Measurements from ENCODE around the gene SLC4A5. TPM values are rescaled to one million over a fixed set of nuclear protein-coding genes. Genes with fewer than 3 reads are reported as not detected.

Gene SLC4A5
- total RNA-seq, 1 experiment from 2014 or later: 0.08 TPM

GRCh38 chr2:74291218-74291544, 52.0 kb downstream of the SLC4A5 start:
- DNase-seq: no peak
- H3K4me3 ChIP-seq: no peak overlapping the region
- no peak overlapping the region for H3K27ac ChIP-seq
- H3K4me1 ChIP-seq: no peaks in the 10 kb centered on the region
- no peaks in the 10 kb centered on the region; the same call in 1 of the 2 replicates for H3K27me3 ChIP-seq
- H3K36me3 ChIP-seq: no peaks in the 10 kb centered on the region
- H3K9me3 ChIP-seq (replicated peaks): no peaks in the 10 kb centered on the region

- H3K27me3 ChIP-seq: no peaks in the 10 kb centered on the region; the same call in 1 of the 2 replicates
Observed at GRCh38 chr2:74290466-74291217, 52.6 kb downstream of the SLC4A5 start.

GRCh38 chr2:74290066-74290465, 53.1 kb downstream of the SLC4A5 start:
- no peaks in the 10 kb centered on the region for H3K36me3 ChIP-seq
- no peaks in the 10 kb centered on the region for H3K4me1 ChIP-seq
- peak in 1 of 2 experiments; percentile 11 for DNase-seq
- H3K27me3 ChIP-seq: no peaks in the 10 kb centered on the region; the same call in 1 of the 2 replicates
- H3K9me3 ChIP-seq (replicated peaks): no peaks in the 10 kb centered on the region
- H3K27ac ChIP-seq: no peak overlapping the region
- H3K4me3 ChIP-seq: no peak overlapping the region

More at GRCh38 chr2:74290466-74291217, 52.6 kb downstream of the SLC4A5 start:
- no peaks in the 10 kb centered on the region for H3K36me3 ChIP-seq
- no peaks in the 10 kb centered on the region for H3K9me3 ChIP-seq (replicated peaks)
- no peaks in the 10 kb centered on the region for H3K4me1 ChIP-seq
- H3K4me3 ChIP-seq: no peak overlapping the region
- no peak overlapping the region for H3K27ac ChIP-seq
- DNase-seq: no peak

- DNase-seq: no peak
- no peaks in the 10 kb centered on the region for H3K27me3 ChIP-seq
Observed at GRCh38 chr2:74286725-74287124, 56.5 kb downstream of the SLC4A5 start.

GRCh38 chr2:74281141-74281975, 61.9 kb downstream of the SLC4A5 start:
- Histone ChIP-seq H3K4me3 (no peak overlapping the region), H3K9me3 (replicated peaks) (no peaks in the 10 kb centered on the region), H3K27me3 (peaks cover 13% of the 10 kb centered on the region; the same call in 1 of the 2 replicates), H3K36me3 (no peaks in the 10 kb centered on the region), H3K27ac (no peak overlapping the region), H3K4me1 (no peaks in the 10 kb centered on the region)
- no peak for DNase-seq

More at GRCh38 chr2:74286725-74287124, 56.5 kb downstream of the SLC4A5 start:
- H3K4me3 ChIP-seq: no peak overlapping the region
- no peaks in the 10 kb centered on the region for H3K4me1 ChIP-seq
- no peaks in the 10 kb centered on the region for H3K9me3 ChIP-seq (replicated peaks)
- no peak overlapping the region for H3K27ac ChIP-seq
- H3K36me3 ChIP-seq: no peaks in the 10 kb centered on the region

GRCh38 chr2:74278694-74279093, 64.5 kb downstream of the SLC4A5 start:
- no peaks in the 10 kb centered on the region for H3K9me3 ChIP-seq (replicated peaks)
- peaks cover 19% of the 10 kb centered on the region; the same call in 1 of the 2 replicates for H3K27me3 ChIP-seq
- DNase-seq: no peak
- H3K4me3 ChIP-seq: no peak overlapping the region
- H3K4me1 ChIP-seq: no peaks in the 10 kb centered on the region
- no peaks in the 10 kb centered on the region for H3K36me3 ChIP-seq
- no peak overlapping the region for H3K27ac ChIP-seq

- Histone ChIP-seq H3K4me3 (no peak overlapping the region), H3K27ac (no peak overlapping the region), H3K4me1 (no peaks in the 10 kb centered on the region), H3K27me3 (peaks cover 19% of the 10 kb centered on the region; the same call in 1 of the 2 replicates), H3K9me3 (replicated peaks) (no peaks in the 10 kb centered on the region), H3K36me3 (no peaks in the 10 kb centered on the region)
- no peak for DNase-seq
Observed at GRCh38 chr2:74278176-74278575, 65.0 kb downstream of the SLC4A5 start.

- no peaks in the 10 kb centered on the region for H3K4me1 ChIP-seq
- no peak overlapping the region for H3K27ac ChIP-seq
- no peaks in the 10 kb centered on the region for H3K36me3 ChIP-seq
- H3K4me3 ChIP-seq: no peak overlapping the region
- DNase-seq: no peak
- no peaks in the 10 kb centered on the region for H3K9me3 ChIP-seq (replicated peaks)
- peaks cover 13% of the 10 kb centered on the region; the same call in 1 of the 2 replicates for H3K27me3 ChIP-seq
Observed at GRCh38 chr2:74275228-74275627, 68.0 kb downstream of the SLC4A5 start.

GRCh38 chr2:74269667-74270066, 73.5 kb downstream of the SLC4A5 start:
- H3K4me3 ChIP-seq: no peak overlapping the region
- no peak for DNase-seq

GRCh38 chr2:74267068-74267467, 76.1 kb downstream of the SLC4A5 start:
- Histone ChIP-seq H3K36me3 (no peaks in the 10 kb centered on the region), H3K4me1 (no peaks in the 10 kb centered on the region), H3K9me3 (replicated peaks) (no peaks in the 10 kb centered on the region), H3K4me3 (no peak overlapping the region), H3K27ac (no peak overlapping the region), H3K27me3 (no peaks in the 10 kb centered on the region; the same call in 1 of the 2 replicates)
- DNase-seq: peak in 1 of 2 experiments; percentile 17

More at GRCh38 chr2:74269667-74270066, 73.5 kb downstream of the SLC4A5 start:
- Histone ChIP-seq H3K27ac (no peak overlapping the region), H3K27me3 (no peaks in the 10 kb centered on the region; the same call in 1 of the 2 replicates), H3K4me1 (no peaks in the 10 kb centered on the region), H3K9me3 (replicated peaks) (no peaks in the 10 kb centered on the region), H3K36me3 (no peaks in the 10 kb centered on the region)

GRCh38 chr2:74264281-74264680, 78.9 kb downstream of the SLC4A5 start:
- Histone ChIP-seq H3K27ac (no peak overlapping the region), H3K9me3 (replicated peaks) (no peaks in the 10 kb centered on the region), H3K27me3 (no peaks in the 10 kb centered on the region; the same call in 1 of the 2 replicates), H3K36me3 (no peaks in the 10 kb centered on the region), H3K4me1 (no peaks in the 10 kb centered on the region), H3K4me3 (no peak overlapping the region)
- no peak for DNase-seq

GRCh38 chr2:74262681-74263080, 80.5 kb downstream of the SLC4A5 start:
- H3K4me1 ChIP-seq: no peaks in the 10 kb centered on the region
- H3K27me3 ChIP-seq: no peaks in the 10 kb centered on the region; the same call in 1 of the 2 replicates
- DNase-seq: no peak
- H3K4me3 ChIP-seq: no peak overlapping the region
- no peak overlapping the region for H3K27ac ChIP-seq
- H3K9me3 ChIP-seq (replicated peaks): no peaks in the 10 kb centered on the region
- no peaks in the 10 kb centered on the region for H3K36me3 ChIP-seq

GRCh38 chr2:74261204-74261864, 81.9 kb downstream of the SLC4A5 start:
- no peak overlapping the region for H3K27ac ChIP-seq
- H3K4me3 ChIP-seq: no peak overlapping the region
- no peaks in the 10 kb centered on the region for H3K9me3 ChIP-seq (replicated peaks)
- H3K4me1 ChIP-seq: no peaks in the 10 kb centered on the region
- DNase-seq: peak; percentile 37 to 53
- H3K27me3 ChIP-seq: no peaks in the 10 kb centered on the region
- no peaks in the 10 kb centered on the region for H3K36me3 ChIP-seq

- Histone ChIP-seq H3K9me3 (replicated peaks) (no peaks in the 10 kb centered on the region), H3K27ac (no peak overlapping the region), H3K4me3 (no peak overlapping the region), H3K4me1 (no peaks in the 10 kb centered on the region), H3K36me3 (no peaks in the 10 kb centered on the region), H3K27me3 (peaks cover under 1% of the 10 kb centered on the region)
- no peak for DNase-seq
Observed at GRCh38 chr2:74260495-74260894, 82.7 kb downstream of the SLC4A5 start.

- Histone ChIP-seq H3K9me3 (replicated peaks) (no peaks in the 10 kb centered on the region), H3K4me1 (no peaks in the 10 kb centered on the region), H3K4me3 (no peak overlapping the region), H3K27me3 (peaks cover 4% of the 10 kb centered on the region), H3K27ac (no peak overlapping the region), H3K36me3 (no peaks in the 10 kb centered on the region)
- DNase-seq: no peak
Observed at GRCh38 chr2:74259733-74260132, 83.5 kb downstream of the SLC4A5 start.

Measured in SJCRH30 (cell line).